ENCODE data around the gene COLEC12. TPM values are rescaled to one million over a fixed set of nuclear protein-coding genes. Genes with fewer than 3 reads are reported as not detected.
"Not testable (repeated sequence)": the region's sequence is repeated elsewhere in the genome, so short reads cannot be mapped to it uniquely, and the experiment has no call there.

COLEC12 gene
- total RNA-seq, 1 experiment from 2014 or later, result 111 TPM

DNA sequence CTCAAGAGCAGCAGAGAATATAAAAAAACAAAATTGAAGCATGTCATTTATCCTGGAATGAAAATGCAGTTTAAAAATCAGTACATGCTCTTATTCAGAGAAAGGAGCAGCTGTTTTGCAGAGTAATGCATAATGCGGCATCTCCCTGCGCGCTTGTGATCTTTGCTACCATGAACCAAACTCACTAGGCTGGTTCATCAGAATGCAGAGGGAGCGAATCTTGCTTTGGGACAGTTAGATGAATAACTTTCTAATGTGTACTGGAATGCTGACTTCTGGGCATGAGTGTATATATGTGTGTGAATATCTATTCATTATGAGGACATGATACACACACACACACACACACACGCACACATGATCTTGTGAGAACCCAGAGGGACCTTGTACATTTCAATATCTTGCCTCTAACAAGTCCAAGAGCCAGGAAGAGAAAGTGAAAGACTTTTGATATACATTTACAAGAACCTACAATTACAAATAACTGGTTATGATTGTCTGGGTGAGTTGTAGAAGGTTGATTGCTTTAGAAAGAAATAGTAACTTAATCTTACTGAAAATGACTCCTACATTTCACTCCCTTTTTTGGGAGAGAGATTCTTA is 178.5 kb downstream of the COLEC12 start:
- Histone ChIP-seq H3K4me3 (no peak overlapping the region), H3K4me1 (replicated peaks) (peaks cover 23% of the 10 kb centered on the region), H3K9me3 (replicated peaks) (no peaks in the 10 kb centered on the region), H3K27me3 (replicated peaks) (no peaks in the 10 kb centered on the region), H3K27ac (no peak overlapping the region), H3K36me3 (0 out of 2 replicates have a peak, but pooled peaks cover 7% of the 10 kb centered on the region)
- DNase-seq (ENCODE audit: low read depth in 1 of 2, low spot score in 2 of 2), result no peak

DNA sequence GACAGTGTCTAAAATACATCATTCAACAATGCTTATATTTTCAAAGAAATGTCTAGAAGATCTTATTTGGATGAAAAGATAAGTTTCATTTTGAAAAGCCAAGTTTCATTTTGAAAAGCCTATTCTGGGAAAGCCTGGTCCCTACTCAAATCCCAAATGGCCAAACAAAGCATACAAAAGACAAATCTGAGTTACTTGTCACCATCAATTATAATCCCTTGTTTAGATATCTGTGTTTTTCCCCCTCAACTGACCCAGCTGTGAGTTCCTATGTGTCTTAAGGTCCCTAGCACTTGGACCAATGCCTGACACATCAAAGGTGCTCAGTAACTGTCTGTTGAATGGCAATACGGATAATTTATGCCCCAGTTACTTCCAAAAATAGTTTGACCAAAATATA is 180.3 kb downstream of the COLEC12 start:
- 0 out of 2 replicates have a peak, but pooled peaks cover 3% of the 10 kb centered on the region for H3K36me3 ChIP-seq
- H3K9me3 ChIP-seq (replicated peaks), result no peaks in the 10 kb centered on the region
- H3K4me1 ChIP-seq (replicated peaks), result peaks cover 23% of the 10 kb centered on the region
- no peak overlapping the region for H3K4me3 ChIP-seq
- H3K27ac ChIP-seq, result no peak overlapping the region
- H3K27me3 ChIP-seq (replicated peaks), result no peaks in the 10 kb centered on the region
- DNase-seq (ENCODE audit: low read depth in 1 of 2, low spot score in 2 of 2), result no peak

DNA sequence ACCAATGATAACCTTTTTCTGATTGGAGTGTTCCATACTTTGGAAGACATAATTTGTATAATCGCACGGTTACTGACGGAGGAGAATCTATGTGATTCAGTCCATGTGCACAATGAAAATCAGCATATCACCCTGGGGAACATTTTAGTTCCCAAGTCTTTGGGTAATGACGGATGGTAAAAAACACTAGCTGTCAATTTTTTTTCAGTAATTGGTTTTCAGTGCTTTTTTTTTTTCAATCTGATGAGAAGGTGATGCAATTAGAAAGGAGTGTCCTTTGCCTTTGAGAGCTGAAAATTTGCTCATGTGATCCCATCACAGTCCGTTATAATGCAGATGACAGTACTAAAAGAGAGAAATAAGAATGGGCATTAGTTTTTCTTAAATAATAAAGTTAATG is 180.8 kb downstream of the COLEC12 start:
- H3K4me1 ChIP-seq (replicated peaks), result peaks cover 26% of the 10 kb centered on the region
- H3K9me3 ChIP-seq (replicated peaks), result no peaks in the 10 kb centered on the region
- H3K27me3 ChIP-seq (replicated peaks), result no peaks in the 10 kb centered on the region
- DNase-seq (ENCODE audit: low read depth in 1 of 2, low spot score in 2 of 2), result no peak
- no peak overlapping the region for H3K4me3 ChIP-seq
- no peak overlapping the region for H3K27ac ChIP-seq
- 0 out of 2 replicates have a peak, but pooled peaks cover 3% of the 10 kb centered on the region for H3K36me3 ChIP-seq

- H3K27me3 ChIP-seq (replicated peaks), result no peaks in the 10 kb centered on the region
- peaks cover 22% of the 10 kb centered on the region for H3K4me1 ChIP-seq (replicated peaks)
- no peak overlapping the region for H3K27ac ChIP-seq
- DNase-seq (ENCODE audit: low read depth in 1 of 2, low spot score in 2 of 2), result no peak
- no peaks in the 10 kb centered on the region for H3K9me3 ChIP-seq (replicated peaks)
- no peak overlapping the region for H3K4me3 ChIP-seq
- no peaks in the 10 kb centered on the region for H3K36me3 ChIP-seq
These were observed 181.7 kb downstream of the COLEC12 start for GRCh38 chr18:318791-319291.

DNA sequence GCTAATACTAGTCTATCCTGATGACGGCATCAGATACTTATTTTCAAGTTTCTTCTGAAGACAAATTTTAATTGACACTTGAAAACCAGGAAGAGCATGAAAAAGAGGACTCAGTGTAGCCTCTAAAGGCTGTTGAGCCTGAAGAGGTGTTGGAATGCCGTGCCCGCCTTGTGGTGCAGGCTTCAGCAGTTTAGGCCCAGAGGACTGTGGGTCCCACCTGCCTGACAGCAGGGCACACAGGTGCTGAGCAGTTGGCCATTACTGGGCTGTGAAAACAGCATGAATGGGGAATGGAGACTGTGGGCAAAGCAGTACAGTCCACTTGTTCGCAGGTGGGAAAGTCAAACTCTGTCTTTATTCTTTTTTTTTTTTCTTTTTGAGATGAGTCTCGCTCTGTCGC is 182.9 kb downstream of the COLEC12 start:
- Histone ChIP-seq H3K27ac (no peak overlapping the region), H3K9me3 (replicated peaks) (no peaks in the 10 kb centered on the region), H3K4me3 (no peak overlapping the region), H3K27me3 (replicated peaks) (no peaks in the 10 kb centered on the region), H3K36me3 (no peaks in the 10 kb centered on the region), H3K4me1 (replicated peaks) (peaks cover 10% of the 10 kb centered on the region)
- no peak for DNase-seq (ENCODE audit: low read depth in 1 of 2, low spot score in 2 of 2)

DNA sequence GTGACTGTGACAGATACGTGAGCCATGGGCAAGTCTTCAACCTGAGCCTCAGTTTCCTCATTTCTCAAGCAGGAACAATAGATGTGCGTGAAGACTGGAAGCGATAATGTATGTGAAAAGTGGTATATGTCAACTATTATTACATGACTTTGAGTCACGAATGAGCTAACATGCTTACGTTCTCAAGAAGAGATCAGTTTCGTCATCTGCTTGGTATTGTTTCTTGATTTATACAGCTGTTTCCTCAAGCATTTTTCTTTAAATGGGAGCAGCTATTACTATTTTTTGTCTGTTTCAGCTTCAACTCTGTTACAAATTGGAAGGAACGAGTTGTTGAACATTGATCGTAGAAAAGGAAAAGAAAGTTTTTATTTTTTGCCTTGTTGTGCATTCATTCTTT is 184.1 kb downstream of the COLEC12 start:
- no peaks in the 10 kb centered on the region for H3K27me3 ChIP-seq (replicated peaks)
- no peak overlapping the region for H3K4me3 ChIP-seq
- H3K27ac ChIP-seq, result no peak overlapping the region
- no peaks in the 10 kb centered on the region for H3K36me3 ChIP-seq
- DNase-seq (ENCODE audit: low read depth in 1 of 2, low spot score in 2 of 2), result no peak
- H3K9me3 ChIP-seq (replicated peaks), result no peaks in the 10 kb centered on the region
- 0 out of 2 replicates have a peak, but pooled peaks cover 4% of the 10 kb centered on the region for H3K4me1 ChIP-seq (replicated peaks)

GRCh38 chr18:313931-314330 is 186.6 kb downstream of the COLEC12 start:
- no peaks in the 10 kb centered on the region for H3K27me3 ChIP-seq (replicated peaks)

DNA sequence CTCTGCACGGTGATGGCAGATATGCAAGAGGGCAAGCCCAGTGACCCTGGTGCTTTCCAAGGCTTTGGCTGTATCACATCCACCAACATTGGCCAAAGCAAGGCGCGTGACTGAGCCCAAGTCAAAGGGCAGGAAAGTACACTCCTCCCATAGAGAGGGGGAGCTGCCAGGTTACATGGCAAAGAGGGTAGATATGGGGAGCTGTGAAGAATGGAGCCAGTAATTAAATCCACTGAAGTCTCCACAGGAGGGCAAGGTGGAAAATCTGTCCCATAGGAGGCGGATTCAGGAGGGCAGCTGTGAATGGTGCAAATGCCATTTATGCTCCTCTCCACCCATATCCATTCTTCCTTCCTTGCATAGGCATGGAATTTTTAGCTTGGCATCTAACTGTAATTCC is 188.1 kb downstream of the COLEC12 start:
- H3K27me3 ChIP-seq (replicated peaks), result no peaks in the 10 kb centered on the region

More at GRCh38 chr18:313931-314330, 186.6 kb downstream of the COLEC12 start:
- Histone ChIP-seq H3K4me1 (replicated peaks) (0 out of 2 replicates have a peak, but pooled peaks cover 4% of the 10 kb centered on the region), H3K36me3 (no peaks in the 10 kb centered on the region), H3K4me3 (no peak overlapping the region), H3K27ac (no peak overlapping the region), H3K9me3 (replicated peaks) (no peaks in the 10 kb centered on the region)
- no peak for DNase-seq (ENCODE audit: low read depth in 1 of 2, low spot score in 2 of 2)

GRCh38 chr18:310042-310441 is 190.5 kb downstream of the COLEC12 start:
- no peaks in the 10 kb centered on the region for H3K27me3 ChIP-seq (replicated peaks)
- no peak for DNase-seq (ENCODE audit: low read depth in 1 of 2, low spot score in 2 of 2)
- H3K36me3 ChIP-seq, result no peaks in the 10 kb centered on the region
- H3K4me3 ChIP-seq, result no peak overlapping the region
- H3K4me1 ChIP-seq (replicated peaks), result peaks cover 7% of the 10 kb centered on the region; the same call in 1 of the 2 replicates
- no peaks in the 10 kb centered on the region for H3K9me3 ChIP-seq (replicated peaks)
- H3K27ac ChIP-seq, result no peak overlapping the region

More for the DNA sequence above, 188.1 kb downstream of the COLEC12 start:
- no peak for DNase-seq (ENCODE audit: low read depth in 1 of 2, low spot score in 2 of 2)
- no peaks in the 10 kb centered on the region for H3K9me3 ChIP-seq (replicated peaks)
- no peaks in the 10 kb centered on the region for H3K36me3 ChIP-seq
- no peak overlapping the region for H3K27ac ChIP-seq
- H3K4me1 ChIP-seq (replicated peaks), result 0 out of 2 replicates have a peak, but pooled peaks cover 4% of the 10 kb centered on the region
- H3K4me3 ChIP-seq, result no peak overlapping the region

GRCh38 chr18:308086-308485 is 192.4 kb downstream of the COLEC12 start:
- H3K27me3 ChIP-seq (replicated peaks); H3K36me3 ChIP-seq; H3K9me3 ChIP-seq (replicated peaks); H3K27ac ChIP-seq; DNase-seq (ENCODE audit: low read depth in 1 of 2, low spot score in 2 of 2); H3K4me3 ChIP-seq; H3K4me1 ChIP-seq (replicated peaks): not testable (repeated sequence)

GRCh38 chr18:306608-307255 is 193.8 kb downstream of the COLEC12 start:
- Histone ChIP-seq H3K4me3 (no peak overlapping the region), H3K4me1 (replicated peaks) (peaks cover 8% of the 10 kb centered on the region; the same call in 1 of the 2 replicates), H3K27ac (no peak overlapping the region), H3K9me3 (replicated peaks) (no peaks in the 10 kb centered on the region), H3K27me3 (replicated peaks) (no peaks in the 10 kb centered on the region), H3K36me3 (no peaks in the 10 kb centered on the region)
- DNase-seq (ENCODE audit: low read depth in 1 of 2, low spot score in 2 of 2), result no peak

- H3K36me3 ChIP-seq, result no peaks in the 10 kb centered on the region
- H3K4me3 ChIP-seq, result no peak overlapping the region
- peaks cover 8% of the 10 kb centered on the region; the same call in 1 of the 2 replicates for H3K4me1 ChIP-seq (replicated peaks)
- DNase-seq (ENCODE audit: low read depth in 1 of 2, low spot score in 2 of 2), result peak; percentile 43 to 65
- no peak overlapping the region for H3K27ac ChIP-seq
- no peaks in the 10 kb centered on the region for H3K9me3 ChIP-seq (replicated peaks)
- H3K27me3 ChIP-seq (replicated peaks), result no peaks in the 10 kb centered on the region
These were observed 195.4 kb downstream of the COLEC12 start for GRCh38 chr18:305003-305501.

DNA sequence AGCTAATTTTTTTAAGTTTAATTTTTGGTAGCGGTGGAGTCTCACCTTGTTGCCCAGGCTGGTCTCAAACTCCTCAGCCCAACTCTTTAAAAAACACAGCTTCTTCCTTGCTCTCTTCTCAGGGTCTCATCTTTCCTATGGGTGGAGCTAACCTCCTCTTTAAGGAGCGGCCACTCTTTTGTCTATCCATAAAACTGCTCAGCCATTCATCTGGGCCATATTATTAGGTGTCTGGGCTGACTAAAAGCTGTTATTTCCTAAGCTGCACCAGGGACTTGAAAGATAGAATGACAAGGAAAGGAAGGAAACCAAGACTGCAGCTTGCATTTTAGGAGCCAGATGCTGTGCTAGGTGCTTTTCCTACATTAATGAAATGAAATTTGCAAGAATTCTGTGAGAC is 196.9 kb downstream of the COLEC12 start:
- Histone ChIP-seq H3K36me3 (no peaks in the 10 kb centered on the region), H3K4me3 (no peak overlapping the region), H3K9me3 (replicated peaks) (no peaks in the 10 kb centered on the region), H3K27ac (no peak overlapping the region), H3K27me3 (replicated peaks) (no peaks in the 10 kb centered on the region), H3K4me1 (replicated peaks) (peaks cover 8% of the 10 kb centered on the region; the same call in 1 of the 2 replicates)
- DNase-seq (ENCODE audit: low read depth in 1 of 2, low spot score in 2 of 2), result no peak

- H3K9me3 ChIP-seq (replicated peaks), result no peaks in the 10 kb centered on the region
- H3K4me1 ChIP-seq (replicated peaks), result peaks cover 8% of the 10 kb centered on the region; the same call in 1 of the 2 replicates
- no peak for DNase-seq (ENCODE audit: low read depth in 1 of 2, low spot score in 2 of 2)
- no peak overlapping the region for H3K27ac ChIP-seq
- H3K27me3 ChIP-seq (replicated peaks), result no peaks in the 10 kb centered on the region
- H3K4me3 ChIP-seq, result no peak overlapping the region
- H3K36me3 ChIP-seq, result no peaks in the 10 kb centered on the region
These were observed 197.5 kb downstream of the COLEC12 start for GRCh38 chr18:303011-303410.
